PFSK-1 (cell line): ENCODE measurements around the gene RAP1GAP.

Experiments used
- FOXP2 ChIP-seq: optimal IDR thresholded peaks from 2 replicates; pipeline ENCODE3; 2011; ENCODE audit warnings: borderline replicate concordance, control low read depth, inconsistent platforms; ENCODE audit not compliant: insufficient read depth; ENCODE audit errors: extremely low read length, extremely low read depth
- POLR2AphosphoS5 ChIP-seq: IDR thresholded peaks from 2 replicates; pipeline ENCODE4 v1.6.1; 2012; ENCODE audit warnings: low read depth, mild to moderate bottlenecking, control low read depth, low read length, moderate library complexity
- SIN3A ChIP-seq: IDR thresholded peaks from 2 replicates; pipeline ENCODE4 v1.6.1; 2012; ENCODE audit warnings: mild to moderate bottlenecking, low read length, moderate library complexity, borderline replicate concordance; ENCODE audit not compliant: insufficient read depth
- TAF1 ChIP-seq: IDR thresholded peaks from 2 replicates; pipeline ENCODE4 v1.6.1; 2012; ENCODE audit warnings: low read length, control low read depth, borderline replicate concordance; ENCODE audit not compliant: insufficient read depth
- TF ChIP-seq, protein P1 (sequence below), 2 experiments: IDR thresholded peaks; 2 replicates each; pipeline versions ENCODE4 v1.6.1 to v1.8.0; 2011 to 2012; ENCODE audit warnings: low read depth in 2 of 2, low read length in 2 of 2, control low read depth in 1 of 2, inconsistent platforms in 1 of 2, mild to moderate bottlenecking in 1 of 2, moderate library complexity in 1 of 2; ENCODE audit not compliant: insufficient read depth in 1 of 2

DNA sequence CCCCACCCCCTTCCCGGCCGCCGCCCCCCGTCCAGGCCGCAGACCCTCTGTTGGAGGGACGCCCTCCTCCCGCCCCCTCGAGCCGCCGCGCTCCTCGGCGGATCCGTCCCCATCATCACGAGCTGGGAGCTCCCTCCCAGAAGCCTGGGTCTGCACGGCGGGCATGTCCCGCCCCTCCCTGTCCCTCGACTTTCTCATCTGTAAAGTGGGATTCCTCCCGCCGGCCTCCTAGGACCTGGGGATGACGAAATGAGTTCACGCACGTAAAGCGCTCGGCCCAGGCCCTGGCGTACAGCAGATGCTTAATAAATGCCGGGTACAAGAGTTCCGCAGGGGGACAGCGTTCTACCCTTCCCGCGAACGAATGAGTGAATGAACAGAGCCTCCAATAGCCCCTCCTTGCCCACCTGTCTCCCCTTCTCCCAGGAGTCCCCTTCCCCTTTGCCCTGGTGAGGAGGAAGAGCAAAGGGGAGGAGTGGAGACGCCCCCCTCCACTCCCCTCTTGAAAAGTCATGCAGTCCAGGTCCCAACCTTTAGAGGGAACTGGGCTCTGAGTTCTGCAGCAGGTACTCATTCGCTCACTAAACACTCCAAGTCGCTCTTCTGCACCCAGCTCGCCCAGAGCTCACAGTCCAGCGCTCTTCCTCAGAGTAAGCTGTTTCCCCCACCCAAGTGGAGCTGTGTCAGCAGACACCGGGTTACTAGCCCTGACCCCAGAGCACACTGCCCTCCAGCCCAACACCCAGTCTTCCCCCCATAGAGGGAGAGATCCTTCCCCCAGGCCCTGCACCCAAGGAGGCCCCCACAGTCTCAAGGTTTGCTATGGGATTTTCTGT, 16.8 kb downstream of the RAP1GAP start:
- TF ChIP-seq POLR2AphosphoS5 (no peak), TAF1 (no peak), FOXP2 (no peak), SIN3A (no peak)
- TF ChIP-seq, protein P1, sequence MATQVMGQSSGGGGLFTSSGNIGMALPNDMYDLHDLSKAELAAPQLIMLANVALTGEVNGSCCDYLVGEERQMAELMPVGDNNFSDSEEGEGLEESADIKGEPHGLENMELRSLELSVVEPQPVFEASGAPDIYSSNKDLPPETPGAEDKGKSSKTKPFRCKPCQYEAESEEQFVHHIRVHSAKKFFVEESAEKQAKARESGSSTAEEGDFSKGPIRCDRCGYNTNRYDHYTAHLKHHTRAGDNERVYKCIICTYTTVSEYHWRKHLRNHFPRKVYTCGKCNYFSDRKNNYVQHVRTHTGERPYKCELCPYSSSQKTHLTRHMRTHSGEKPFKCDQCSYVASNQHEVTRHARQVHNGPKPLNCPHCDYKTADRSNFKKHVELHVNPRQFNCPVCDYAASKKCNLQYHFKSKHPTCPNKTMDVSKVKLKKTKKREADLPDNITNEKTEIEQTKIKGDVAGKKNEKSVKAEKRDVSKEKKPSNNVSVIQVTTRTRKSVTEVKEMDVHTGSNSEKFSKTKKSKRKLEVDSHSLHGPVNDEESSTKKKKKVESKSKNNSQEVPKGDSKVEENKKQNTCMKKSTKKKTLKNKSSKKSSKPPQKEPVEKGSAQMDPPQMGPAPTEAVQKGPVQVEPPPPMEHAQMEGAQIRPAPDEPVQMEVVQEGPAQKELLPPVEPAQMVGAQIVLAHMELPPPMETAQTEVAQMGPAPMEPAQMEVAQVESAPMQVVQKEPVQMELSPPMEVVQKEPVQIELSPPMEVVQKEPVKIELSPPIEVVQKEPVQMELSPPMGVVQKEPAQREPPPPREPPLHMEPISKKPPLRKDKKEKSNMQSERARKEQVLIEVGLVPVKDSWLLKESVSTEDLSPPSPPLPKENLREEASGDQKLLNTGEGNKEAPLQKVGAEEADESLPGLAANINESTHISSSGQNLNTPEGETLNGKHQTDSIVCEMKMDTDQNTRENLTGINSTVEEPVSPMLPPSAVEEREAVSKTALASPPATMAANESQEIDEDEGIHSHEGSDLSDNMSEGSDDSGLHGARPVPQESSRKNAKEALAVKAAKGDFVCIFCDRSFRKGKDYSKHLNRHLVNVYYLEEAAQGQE (IDR thresholded peaks at IDR 0.05; ENCODE audit: insufficient read depth in 1 of 2, low read depth in 2 of 2, low read length in 2 of 2), result no peak
